Loucy (cell line): Measurements from ENCODE around the gene RAD51B.

Experiments
- H2AFZ ChIP-seq: fragments of 200-600 bp; sonication (generic); 2 replicates; pipeline ENCODE4 v1.6.0; 2016; ENCODE audit warnings: antibody characterized with exemption, mild to moderate bottlenecking, low read length, moderate library complexity
- H3F3A ChIP-seq: fragments of 200-600 bp; 2 replicates; pipeline ENCODE4 v1.6.0; 2016; ENCODE audit warnings: antibody characterized with exemption, low read depth, mild to moderate bottlenecking
- H3K27me3 ChIP-seq: fragments of 200-600 bp; sonication (generic); 2 replicates; pipeline ENCODE4 v1.6.1; 2014; ENCODE audit warnings: low read length, mild to moderate bottlenecking; ENCODE audit not compliant: insufficient read depth, poor library complexity, severe bottlenecking
- H3K36me3 ChIP-seq: fragments of 200-600 bp; sonication (generic); 2 replicates; pipeline ENCODE4 v1.6.1; 2016; ENCODE audit warnings: low read length; ENCODE audit not compliant: insufficient read depth
- H3K4me1 ChIP-seq: fragments of 200-600 bp; sonication (generic); 2 replicates; pipeline ENCODE4 v1.5.1; 2014; ENCODE audit warnings: low read length, mild to moderate bottlenecking; ENCODE audit not compliant: insufficient read depth, poor library complexity, severe bottlenecking
- H3K4me2 ChIP-seq: fragments of 200-600 bp; sonication (generic); 2 replicates; pipeline ENCODE4 v1.6.0; 2014; ENCODE audit warnings: antibody characterized with exemption, low read length, low read depth, mild to moderate bottlenecking; ENCODE audit not compliant: poor library complexity, severe bottlenecking
- H3K4me3 ChIP-seq: fragments of 200-600 bp; sonication (generic); 2 replicates; pipeline ENCODE4 v1.5.1; 2014; ENCODE audit warnings: low read length, mild to moderate bottlenecking, mixed read lengths; ENCODE audit not compliant: poor library complexity, severe bottlenecking
- H3K79me2 ChIP-seq: fragments of 200-600 bp; sonication (generic); 2 replicates; pipeline ENCODE4 v1.6.1; 2014; ENCODE audit warnings: low read length; ENCODE audit not compliant: insufficient read depth
- H3K9ac ChIP-seq: fragments of 200-600 bp; sonication (generic); 2 replicates; pipeline ENCODE4 v1.6.0; 2014; ENCODE audit warnings: mild to moderate bottlenecking, low read depth, low read length, moderate library complexity; ENCODE audit not compliant: poor library complexity, severe bottlenecking
- H3K9me2 ChIP-seq: fragments of 200-600 bp; sonication (generic); replicated peaks from 2 replicates; pipeline ENCODE4 v1.6.1; 2016; ENCODE audit warnings: low read depth, low read length, mixed read lengths
- H3K9me3 ChIP-seq: fragments of 200-600 bp; sonication (generic); 2 replicates; pipeline ENCODE4 v1.6.1; 2014; ENCODE audit warnings: mild to moderate bottlenecking, antibody characterized with exemption, low read length, low read depth; ENCODE audit not compliant: insufficient read depth
- H4K20me1 ChIP-seq: fragments of 200-600 bp; sonication (generic); 2 replicates; pipeline ENCODE4 v1.6.0; 2014; ENCODE audit warnings: antibody characterized with exemption, low read length, mild to moderate bottlenecking; ENCODE audit not compliant: insufficient read depth, poor library complexity, severe bottlenecking
- EZH2phosphoT487 ChIP-seq: fragments of 200-600 bp; IDR thresholded peaks from 2 replicates; pipeline ENCODE4 v1.6.1; 2018; ENCODE audit warnings: antibody characterized with exemption, mild to moderate bottlenecking, moderate library complexity, borderline replicate concordance
- TF ChIP-seq, protein P1 (sequence below): fragments of 200-600 bp; sonication (generic); conservative IDR thresholded peaks from 2 replicates; pipeline ENCODE4 v1.5.1; 2014; ENCODE audit warnings: mild to moderate bottlenecking, antibody characterized with exemption, low read length

The RAD51B gene

DNA sequence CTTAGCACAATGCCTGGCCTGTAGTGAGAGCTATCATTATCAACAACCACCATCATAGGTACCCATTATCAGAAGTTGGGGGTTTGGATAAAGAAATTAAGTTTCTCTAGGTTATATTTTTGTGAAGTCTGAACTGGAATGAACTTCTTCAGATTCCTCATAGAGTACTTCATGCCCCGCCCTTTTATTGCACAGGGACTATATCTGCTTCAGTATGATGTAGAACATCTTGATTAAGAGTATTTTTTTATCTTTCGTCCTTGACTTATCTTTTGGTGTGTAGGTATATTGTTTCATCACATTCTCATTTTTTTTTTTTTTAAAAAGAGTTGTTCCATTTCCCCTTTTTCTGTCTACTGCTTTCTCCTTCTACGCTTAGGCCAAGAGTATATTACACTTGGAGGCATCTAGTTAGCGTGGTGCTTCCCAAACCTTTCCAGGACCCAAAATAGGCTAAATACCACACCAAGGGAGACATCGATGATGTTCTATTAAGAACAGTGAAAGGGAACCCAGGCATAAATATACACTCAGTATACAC lies 505.8 kb downstream of the RAD51B start:
- H3K4me2 ChIP-seq = no peak overlapping the region
- H3K9me3 ChIP-seq = no peaks in the 10 kb centered on the region
- H3F3A ChIP-seq = no peaks in the 10 kb centered on the region
- no peak overlapping the region for H2AFZ ChIP-seq
- H3K36me3 ChIP-seq = no peaks in the 10 kb centered on the region
- H3K79me2 ChIP-seq = no peaks in the 10 kb centered on the region
- H3K9me2 ChIP-seq = no peaks in the 10 kb centered on the region
- no peaks in the 10 kb centered on the region for H3K27me3 ChIP-seq
- no peak overlapping the region for H3K4me3 ChIP-seq
- peaks cover 6% of the 10 kb centered on the region for H3K4me1 ChIP-seq
- H4K20me1 ChIP-seq = no peaks in the 10 kb centered on the region
- H3K9ac ChIP-seq = no peak overlapping the region
- TF ChIP-seq, protein P1, sequence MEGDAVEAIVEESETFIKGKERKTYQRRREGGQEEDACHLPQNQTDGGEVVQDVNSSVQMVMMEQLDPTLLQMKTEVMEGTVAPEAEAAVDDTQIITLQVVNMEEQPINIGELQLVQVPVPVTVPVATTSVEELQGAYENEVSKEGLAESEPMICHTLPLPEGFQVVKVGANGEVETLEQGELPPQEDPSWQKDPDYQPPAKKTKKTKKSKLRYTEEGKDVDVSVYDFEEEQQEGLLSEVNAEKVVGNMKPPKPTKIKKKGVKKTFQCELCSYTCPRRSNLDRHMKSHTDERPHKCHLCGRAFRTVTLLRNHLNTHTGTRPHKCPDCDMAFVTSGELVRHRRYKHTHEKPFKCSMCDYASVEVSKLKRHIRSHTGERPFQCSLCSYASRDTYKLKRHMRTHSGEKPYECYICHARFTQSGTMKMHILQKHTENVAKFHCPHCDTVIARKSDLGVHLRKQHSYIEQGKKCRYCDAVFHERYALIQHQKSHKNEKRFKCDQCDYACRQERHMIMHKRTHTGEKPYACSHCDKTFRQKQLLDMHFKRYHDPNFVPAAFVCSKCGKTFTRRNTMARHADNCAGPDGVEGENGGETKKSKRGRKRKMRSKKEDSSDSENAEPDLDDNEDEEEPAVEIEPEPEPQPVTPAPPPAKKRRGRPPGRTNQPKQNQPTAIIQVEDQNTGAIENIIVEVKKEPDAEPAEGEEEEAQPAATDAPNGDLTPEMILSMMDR = no peak
- TF ChIP-seq EZH2phosphoT487 = no peak

DNA sequence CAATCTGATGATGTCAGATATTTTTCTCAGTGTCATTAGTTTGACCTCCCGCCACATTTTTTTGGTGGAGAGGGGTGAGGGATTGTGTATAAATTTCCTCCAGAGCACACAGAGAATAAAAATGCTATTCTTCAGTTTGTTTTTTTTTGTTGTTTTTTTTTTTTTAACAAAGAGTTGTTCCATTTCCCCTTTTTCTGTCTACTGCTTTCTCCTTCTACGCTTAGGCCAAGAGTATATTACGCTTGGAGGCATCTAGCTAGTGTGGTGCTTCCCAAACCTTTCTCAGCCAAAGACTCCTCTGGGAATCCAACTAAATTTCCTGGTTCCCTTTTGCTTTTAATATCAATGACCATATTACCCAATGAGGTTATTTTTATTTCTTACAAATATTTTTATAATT lies 507.7 kb downstream of the RAD51B start:
- H3K9me2 ChIP-seq = no peaks in the 10 kb centered on the region
- no peaks in the 10 kb centered on the region for H3K36me3 ChIP-seq
- no peaks in the 10 kb centered on the region for H3K79me2 ChIP-seq
- no peak overlapping the region for H3K9ac ChIP-seq
- H3K4me1 ChIP-seq = no peaks in the 10 kb centered on the region
- no peak overlapping the region for H2AFZ ChIP-seq
- H3F3A ChIP-seq = no peaks in the 10 kb centered on the region
- no peaks in the 10 kb centered on the region for H3K27me3 ChIP-seq
- no peak for TF ChIP-seq EZH2phosphoT487
- TF ChIP-seq, protein P1 = no peak
- no peak overlapping the region for H3K4me2 ChIP-seq
- no peaks in the 10 kb centered on the region for H4K20me1 ChIP-seq
- no peaks in the 10 kb centered on the region for H3K9me3 ChIP-seq
- H3K4me3 ChIP-seq = no peak overlapping the region

- no peak overlapping the region for H3K4me2 ChIP-seq
- H3K27me3 ChIP-seq = no peaks in the 10 kb centered on the region
- no peaks in the 10 kb centered on the region for H4K20me1 ChIP-seq
- H3F3A ChIP-seq = no peaks in the 10 kb centered on the region
- H3K4me1 ChIP-seq = no peaks in the 10 kb centered on the region
- H2AFZ ChIP-seq = no peak overlapping the region
- no peaks in the 10 kb centered on the region for H3K79me2 ChIP-seq
- no peak overlapping the region for H3K4me3 ChIP-seq
- no peaks in the 10 kb centered on the region for H3K9me3 ChIP-seq
- H3K9me2 ChIP-seq = no peaks in the 10 kb centered on the region
- H3K36me3 ChIP-seq = no peaks in the 10 kb centered on the region
- no peak overlapping the region for H3K9ac ChIP-seq
- no peak for TF ChIP-seq EZH2phosphoT487
- TF ChIP-seq, protein P1 = no peak
Observed at GRCh38 chr14:68328509-68328908, 508.9 kb downstream of the RAD51B start.
